Stimulated activated CD4-positive, alpha-beta T cell treated with anti-CD3 and anti-CD28 coated beads, Interleukin-1b, Interleukin-23, amount 100 ng/mL, for 24 hours (primary cell): ENCODE results near the gene STK32B.

ENCODE experiments used
- DNase-seq, 4 experiments: peaks; one replicate each; pipeline ENCODE4 v3.0.0-alpha.2; 2020; ENCODE audit warnings: low read depth in 4 of 4, low spot score in 1 of 4

STK32B gene

GRCh38 chr4:5383191-5383980, 332.1 kb downstream of the STK32B start:
- DNase-seq: no peak

- no peak for DNase-seq
Measured at GRCh38 chr4:5385741-5386311, 334.5 kb downstream of the STK32B start.

DNA sequence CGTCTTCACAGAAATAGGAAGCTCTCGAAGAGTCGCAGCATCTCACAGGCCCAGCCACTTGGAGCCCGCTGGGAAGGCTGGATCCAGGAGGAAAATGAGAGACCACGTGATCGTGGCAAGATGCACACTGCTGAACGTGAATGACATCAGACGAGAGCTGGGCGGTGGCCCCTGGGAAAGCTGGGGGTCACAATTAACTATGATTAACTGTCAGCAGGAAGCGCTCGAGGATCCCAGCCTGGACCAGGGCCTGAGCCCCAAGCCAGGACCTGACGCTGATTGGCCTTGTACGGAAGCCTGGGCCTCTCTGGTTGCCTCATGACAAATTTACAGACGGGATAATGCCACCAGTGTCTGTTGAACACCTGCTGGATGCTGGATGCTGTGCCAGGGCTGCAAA, 335.6 kb downstream of the STK32B start:
- DNase-seq: no peak

DNA sequence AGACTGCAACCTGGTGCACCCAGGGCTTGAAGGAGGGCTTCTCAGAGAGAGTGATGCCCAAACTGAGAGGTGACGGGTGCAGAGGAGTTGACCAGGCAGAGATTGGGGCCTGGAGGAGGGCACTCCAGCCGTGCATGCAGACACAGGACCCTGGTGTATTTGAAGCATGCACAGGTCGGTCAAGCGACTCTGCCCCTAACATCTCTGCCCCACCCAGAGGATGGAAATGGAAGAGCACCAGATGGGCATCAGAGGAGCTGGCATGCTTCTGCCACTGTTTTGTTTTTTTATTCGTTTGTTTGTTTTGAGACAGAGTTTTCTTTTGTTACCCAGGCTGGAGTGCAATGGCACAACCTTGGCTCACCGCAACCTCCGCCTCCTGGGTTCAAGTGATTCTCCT, 336.2 kb downstream of the STK32B start:
- DNase-seq: no peak

DNA sequence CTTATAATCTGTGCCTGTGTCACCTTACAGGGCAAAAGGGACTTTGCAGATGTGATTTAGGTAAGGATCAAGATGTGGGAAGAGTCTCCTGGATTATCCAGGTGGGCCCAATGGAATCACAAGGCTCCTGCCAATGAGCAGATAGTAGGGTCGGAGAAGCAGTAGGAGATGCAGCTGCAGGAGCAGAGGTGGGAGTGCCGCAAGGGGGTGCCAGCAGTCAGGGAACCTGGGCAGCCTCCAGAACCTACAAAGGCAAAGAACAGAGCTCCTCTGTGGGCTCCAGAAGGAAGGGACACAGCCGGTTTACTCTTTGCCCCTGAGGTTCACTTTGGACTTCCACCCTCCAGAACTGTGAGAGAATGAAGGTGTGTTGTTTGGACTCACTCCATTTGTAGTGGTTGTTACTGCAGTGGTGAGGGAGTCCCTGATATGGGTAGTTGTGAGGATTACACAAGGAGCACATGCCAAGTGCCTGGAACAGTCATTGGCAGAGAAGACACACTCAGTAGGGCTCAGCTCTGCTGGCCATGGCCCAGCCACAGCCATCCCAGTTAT, 338.6 kb downstream of the STK32B start:
- DNase-seq: no peak

- no peak for DNase-seq
Measured at GRCh38 chr4:5391492-5391891, 340.2 kb downstream of the STK32B start.

DNA sequence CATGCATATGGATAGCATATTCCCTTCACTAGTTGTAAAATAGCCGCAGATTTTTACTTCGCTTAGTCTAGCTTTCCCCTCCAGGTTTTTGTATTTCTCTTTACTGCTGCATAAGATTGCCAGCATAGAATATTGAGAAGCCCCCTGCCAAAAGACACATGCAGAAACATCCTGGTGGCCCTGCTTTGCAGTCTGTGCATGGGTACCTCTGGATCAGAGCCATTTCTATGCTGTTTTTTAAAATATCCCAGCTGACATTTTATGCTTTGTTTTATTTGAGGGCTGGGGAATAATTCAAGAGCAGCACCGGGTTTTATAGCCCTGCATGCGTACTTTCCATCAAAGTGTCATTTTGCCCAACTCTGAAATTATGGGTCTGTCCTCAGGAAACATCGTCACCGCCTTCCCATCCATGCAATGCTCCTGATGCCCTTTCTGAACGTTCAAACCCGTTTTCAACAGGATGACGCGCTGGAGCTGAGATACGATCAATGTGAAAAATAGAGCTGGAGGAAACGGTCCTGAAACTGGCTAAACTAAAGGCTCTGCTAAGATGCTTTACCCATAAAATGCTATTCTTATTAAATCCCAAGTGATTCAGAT, 342.7 kb downstream of the STK32B start:
- no peak for DNase-seq

GRCh38 chr4:5395781-5396180, 344.5 kb downstream of the STK32B start:
- DNase-seq: no peak

DNA sequence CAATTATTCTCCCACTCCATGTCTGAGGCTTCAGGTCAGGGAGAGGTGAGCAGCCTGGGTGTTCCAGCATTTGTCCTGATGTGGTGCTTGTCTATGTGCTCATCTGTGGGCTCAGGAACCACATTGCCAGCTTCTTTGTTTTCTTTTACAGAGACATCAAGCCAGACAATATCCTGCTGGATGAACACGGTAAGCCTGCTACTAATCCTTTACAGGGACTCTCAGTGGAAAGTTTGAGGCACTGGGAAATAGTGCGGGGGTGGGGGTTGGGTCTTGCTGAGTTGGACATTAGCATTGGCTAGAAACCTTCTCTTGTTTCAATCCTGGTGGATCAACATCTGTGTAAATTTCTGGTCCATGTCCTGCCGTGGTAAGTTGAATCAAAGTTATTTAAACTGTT, 346.8 kb downstream of the STK32B start:
- DNase-seq: no peak

- no peak for DNase-seq
Measured at GRCh38 chr4:5399124-5399523, 347.8 kb downstream of the STK32B start.

GRCh38 chr4:5399790-5400421, 348.6 kb downstream of the STK32B start:
- DNase-seq: no peak

DNA sequence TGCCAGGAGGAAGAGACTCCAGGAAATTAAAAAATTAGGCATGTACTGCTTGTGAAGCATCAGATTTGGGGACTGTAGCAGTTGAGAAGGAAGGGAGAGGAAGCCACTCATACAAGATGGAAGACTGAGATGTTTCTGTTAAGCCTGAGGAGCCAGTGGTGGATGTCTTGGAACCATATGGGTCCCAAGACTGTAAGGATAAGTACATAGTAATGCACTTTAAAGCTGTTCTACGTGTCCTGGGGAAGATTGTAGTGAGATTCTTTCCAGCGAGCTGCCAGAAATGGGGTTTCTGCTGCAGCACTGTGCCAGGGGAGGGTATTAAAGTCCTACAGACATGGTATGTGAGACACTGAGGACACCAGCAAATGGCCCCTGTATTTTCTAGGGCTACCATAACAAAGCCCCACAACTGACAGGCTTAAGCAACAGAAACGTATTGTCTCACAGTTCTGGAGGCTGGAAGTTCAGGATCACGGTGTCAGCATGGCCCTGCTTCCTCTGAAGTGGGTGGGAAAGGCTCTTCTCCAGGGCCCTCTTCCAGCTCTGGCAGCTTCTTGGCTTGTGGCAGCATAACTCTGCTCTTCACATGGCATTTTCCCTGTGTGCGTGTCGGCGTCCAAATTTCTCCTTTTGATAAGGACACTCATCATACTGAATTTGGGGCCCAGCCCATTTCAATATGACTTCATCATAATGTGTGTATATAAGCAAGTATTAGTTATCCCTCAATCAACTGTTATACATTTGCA, 352.6 kb downstream of the STK32B start:
- DNase-seq: no peak

- no peak for DNase-seq
Measured at GRCh38 chr4:5409237-5409636, 358.0 kb downstream of the STK32B start.

GRCh38 chr4:5409972-5410618, 358.8 kb downstream of the STK32B start:
- no peak for DNase-seq

DNA sequence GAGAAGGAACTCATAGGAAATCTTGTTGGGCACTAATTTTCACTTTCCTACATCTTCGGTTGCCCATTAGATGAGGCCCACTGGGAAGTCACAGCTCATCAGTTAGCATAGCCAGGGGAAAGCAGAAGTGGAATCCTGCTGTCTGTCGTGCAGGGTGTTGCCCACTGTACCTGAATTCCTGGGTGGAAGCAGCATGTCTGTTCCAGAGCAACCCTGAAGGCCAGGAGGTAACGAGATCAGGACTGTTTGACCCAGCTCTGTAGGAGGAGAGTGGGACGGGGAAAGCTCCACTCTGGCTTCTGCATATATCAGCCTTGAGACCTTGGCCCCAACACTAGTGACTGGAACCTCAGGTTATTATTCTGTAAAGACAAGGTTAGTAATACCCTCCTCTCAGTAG, 361.0 kb downstream of the STK32B start:
- no peak for DNase-seq

- no peak for DNase-seq
Measured at GRCh38 chr4:5412751-5413150, 361.5 kb downstream of the STK32B start.

GRCh38 chr4:5416637-5417036, 365.4 kb downstream of the STK32B start:
- DNase-seq: no peak

DNA sequence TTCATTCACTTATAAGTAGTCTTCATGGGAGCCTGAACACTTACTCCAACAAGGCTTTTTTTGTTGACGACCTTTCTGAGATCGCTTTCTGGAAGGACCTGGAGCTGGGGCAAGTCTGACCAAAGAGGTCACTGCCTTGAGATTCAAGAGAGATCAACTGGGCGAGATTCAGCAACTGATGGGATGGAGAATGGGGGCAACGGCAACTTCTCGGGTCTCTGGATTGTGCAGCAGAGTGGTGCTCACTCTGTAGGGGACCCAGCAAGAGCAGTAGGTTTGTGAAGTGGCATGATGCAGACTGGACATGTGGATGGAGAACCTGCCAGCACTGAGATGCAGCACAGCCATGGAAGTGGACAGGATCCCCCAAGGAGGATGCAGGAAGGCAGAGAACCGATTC, 369.0 kb downstream of the STK32B start:
- DNase-seq: no peak

DNA sequence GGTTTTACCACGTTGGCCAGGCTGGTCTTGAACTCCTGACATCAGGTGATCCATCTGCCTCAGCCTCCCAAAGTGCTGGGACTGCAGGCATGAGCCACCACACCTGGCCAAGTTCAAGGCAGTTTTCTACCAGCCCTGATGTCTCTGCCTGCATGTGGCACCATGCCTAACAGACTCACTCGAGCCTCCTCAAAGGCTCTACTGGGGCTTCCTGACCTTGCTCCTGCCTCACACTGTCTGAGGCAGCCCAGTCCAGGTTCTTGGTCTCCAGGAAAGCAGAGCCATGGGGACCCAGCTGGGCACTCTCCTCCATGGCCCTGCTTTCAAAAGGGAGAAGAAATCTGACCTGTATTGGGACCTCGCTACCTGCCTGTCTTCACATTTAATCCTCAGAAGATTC, 370.1 kb downstream of the STK32B start:
- no peak for DNase-seq

DNA sequence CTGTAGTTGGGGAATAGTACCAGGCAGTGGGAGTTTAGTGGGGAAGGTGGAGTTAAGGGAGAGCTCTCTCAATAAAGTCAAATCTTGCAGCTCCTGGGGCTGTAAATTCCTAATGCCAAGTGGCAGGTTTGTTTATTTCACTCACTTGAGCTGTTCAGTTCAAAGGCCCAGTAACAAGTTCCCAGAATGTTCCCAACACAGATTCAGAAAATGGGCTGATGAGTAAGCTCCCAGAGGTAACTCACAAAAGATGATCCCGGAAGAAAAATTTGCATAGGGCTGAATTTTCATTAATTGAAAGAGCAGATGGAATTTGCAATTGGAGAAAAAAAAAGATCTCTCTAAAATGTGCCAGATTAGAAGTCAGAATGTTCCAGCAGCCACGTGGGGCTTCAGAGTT, 370.9 kb downstream of the STK32B start:
- no peak for DNase-seq

DNA sequence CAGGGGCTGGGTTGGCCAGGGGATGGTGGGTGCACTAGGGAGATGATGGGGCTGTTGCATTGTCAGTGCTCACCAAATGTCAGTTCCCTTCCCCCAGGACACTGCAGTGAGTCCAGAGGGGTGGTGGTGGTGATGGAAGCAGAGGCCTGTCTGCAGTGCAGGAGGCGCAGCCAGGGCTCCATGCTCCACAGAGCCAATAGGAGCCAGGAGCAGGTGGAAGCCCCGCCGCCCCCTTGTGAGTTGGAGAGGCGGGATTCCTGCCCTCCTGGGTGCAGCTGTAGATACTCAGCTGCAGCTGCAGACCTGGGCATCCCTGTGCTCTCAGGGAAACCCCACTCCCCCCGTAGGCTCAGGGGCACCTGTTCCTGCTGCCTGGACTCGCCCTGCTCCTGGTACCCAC, 372.4 kb downstream of the STK32B start:
- DNase-seq: no peak
